LNCAP (cell line): ENCODE results near the gene ATG4D.

ENCODE experiments used
- CTCF ChIP-seq: fragments of 450-650 bp; IDR thresholded peaks from 2 replicates; pipeline ENCODE4 v1.5.1; 2017; ENCODE audit warnings: mild to moderate bottlenecking

Gene ATG4D

GRCh38 chr19:10600149-10600548 is 56.4 kb downstream of the ATG4D start:
- TF ChIP-seq CTCF = no peak

GRCh38 chr19:10601999-10602329 is 58.3 kb downstream of the ATG4D start:
- no peak for TF ChIP-seq CTCF

- TF ChIP-seq CTCF = no peak
These were observed 58.8 kb downstream of the ATG4D start for GRCh38 chr19:10602330-10603083.
